HG03135 (cell line): ENCODE results near the gene NLRP12.
"Not testable (repeated sequence)": the region's sequence is repeated elsewhere in the genome, so short reads cannot be mapped to it uniquely, and the experiment has no call there.

Experiments used
- ATAC-seq: cut with Tn5 transposase; IDR thresholded peaks from one replicate; pipeline ENCODE4 v1.9.1; 2021; ENCODE audit warnings: mild to moderate bottlenecking, moderate library complexity; ENCODE audit not compliant: unreplicated experiment

The NLRP12 gene, protein sequence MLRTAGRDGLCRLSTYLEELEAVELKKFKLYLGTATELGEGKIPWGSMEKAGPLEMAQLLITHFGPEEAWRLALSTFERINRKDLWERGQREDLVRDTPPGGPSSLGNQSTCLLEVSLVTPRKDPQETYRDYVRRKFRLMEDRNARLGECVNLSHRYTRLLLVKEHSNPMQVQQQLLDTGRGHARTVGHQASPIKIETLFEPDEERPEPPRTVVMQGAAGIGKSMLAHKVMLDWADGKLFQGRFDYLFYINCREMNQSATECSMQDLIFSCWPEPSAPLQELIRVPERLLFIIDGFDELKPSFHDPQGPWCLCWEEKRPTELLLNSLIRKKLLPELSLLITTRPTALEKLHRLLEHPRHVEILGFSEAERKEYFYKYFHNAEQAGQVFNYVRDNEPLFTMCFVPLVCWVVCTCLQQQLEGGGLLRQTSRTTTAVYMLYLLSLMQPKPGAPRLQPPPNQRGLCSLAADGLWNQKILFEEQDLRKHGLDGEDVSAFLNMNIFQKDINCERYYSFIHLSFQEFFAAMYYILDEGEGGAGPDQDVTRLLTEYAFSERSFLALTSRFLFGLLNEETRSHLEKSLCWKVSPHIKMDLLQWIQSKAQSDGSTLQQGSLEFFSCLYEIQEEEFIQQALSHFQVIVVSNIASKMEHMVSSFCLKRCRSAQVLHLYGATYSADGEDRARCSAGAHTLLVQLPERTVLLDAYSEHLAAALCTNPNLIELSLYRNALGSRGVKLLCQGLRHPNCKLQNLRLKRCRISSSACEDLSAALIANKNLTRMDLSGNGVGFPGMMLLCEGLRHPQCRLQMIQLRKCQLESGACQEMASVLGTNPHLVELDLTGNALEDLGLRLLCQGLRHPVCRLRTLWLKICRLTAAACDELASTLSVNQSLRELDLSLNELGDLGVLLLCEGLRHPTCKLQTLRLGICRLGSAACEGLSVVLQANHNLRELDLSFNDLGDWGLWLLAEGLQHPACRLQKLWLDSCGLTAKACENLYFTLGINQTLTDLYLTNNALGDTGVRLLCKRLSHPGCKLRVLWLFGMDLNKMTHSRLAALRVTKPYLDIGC

DNA sequence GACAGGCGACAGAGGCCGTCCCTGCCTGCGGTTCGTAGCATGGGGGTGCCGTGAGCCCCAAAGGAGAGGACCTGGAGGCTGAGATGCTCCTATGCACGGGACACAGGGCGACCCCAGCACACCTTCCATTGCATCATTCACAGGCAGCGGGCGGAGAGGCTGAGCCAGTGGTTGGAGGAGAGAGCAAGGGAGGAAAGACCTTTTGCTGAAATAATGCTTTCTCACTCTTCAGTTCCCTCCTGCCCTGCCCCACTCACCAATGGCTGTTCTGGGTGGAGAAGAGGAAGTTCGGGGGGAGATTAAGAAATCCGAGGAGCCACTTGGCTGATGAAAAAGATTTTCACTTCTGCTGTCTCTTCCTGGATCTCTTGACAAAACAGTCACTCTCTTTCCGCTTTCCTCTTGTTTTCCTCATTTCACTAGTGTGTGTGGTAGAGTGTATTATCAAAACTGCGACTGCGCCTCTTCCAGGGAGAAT, at the start of gene NLRP12:
NLRP12 (minus strand) TSS at position 181 of the 478 bp plus-strand sequence; CDS start at position 41, 140 bp downstream.
- ATAC-seq, result no peak

- ATAC-seq, result no peak
Observed at GRCh38 chr19:53872762-53873161, 48.6 kb upstream of the NLRP12 start.

GRCh38 chr19:53871454-53871853, 47.3 kb upstream of the NLRP12 start:
- ATAC-seq, result no peak

DNA sequence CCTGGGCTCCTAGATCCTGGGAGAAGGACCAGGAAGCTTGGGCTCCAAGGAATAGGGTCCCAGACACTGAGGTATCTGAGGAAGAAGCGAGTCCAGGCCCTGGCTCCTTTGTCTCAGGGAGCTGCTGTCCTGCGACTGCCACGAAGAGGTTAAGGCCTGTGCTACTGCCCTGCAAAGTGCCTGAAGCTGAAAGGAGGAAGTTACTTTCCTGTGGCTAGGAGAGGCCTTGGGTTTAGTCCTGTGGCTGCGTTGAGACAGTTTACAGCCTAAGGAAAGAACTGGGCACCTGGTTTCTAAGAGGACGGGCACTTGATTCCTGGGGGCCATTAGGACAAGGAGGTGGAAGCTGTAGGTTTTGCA, 46.4 kb upstream of the NLRP12 start:
- ATAC-seq, result no peak

DNA sequence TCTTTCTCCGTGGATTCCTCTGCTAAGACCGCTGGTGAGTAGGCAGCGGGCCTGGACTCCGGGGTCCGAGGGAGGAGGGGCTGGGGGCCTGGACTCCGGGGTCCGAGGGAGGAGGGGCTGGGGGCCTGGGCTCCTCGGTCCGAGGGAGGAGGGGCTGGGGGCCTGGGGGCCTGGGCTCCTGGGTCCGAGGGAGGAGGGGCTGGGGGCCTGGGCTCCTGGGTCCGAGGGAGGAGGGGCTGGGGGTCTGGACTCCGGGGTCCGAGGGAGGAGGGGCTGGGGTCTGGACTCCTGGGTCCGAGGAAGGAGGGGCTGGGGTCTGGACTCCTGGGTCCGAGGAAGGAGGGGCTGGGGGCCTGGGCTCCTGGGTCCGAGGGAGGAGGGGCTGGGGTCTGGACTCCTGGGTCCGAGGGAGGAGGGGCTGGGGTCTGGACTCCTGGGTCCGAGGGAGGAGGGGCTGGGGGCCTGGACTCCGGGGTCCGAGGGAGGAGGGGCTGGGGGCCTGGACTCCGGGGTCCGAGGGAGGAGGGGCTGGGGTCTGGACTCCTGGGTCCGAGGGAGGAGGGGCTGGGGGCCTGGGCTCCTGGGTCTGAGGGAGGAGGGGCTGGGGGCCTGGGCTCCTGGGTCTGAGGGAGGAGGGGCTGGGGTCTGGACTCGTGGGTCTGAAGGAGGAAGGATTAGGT, 45.8 kb upstream of the NLRP12 start:
- not testable (repeated sequence) for ATAC-seq

GRCh38 chr19:53868892-53869804, 45.0 kb upstream of the NLRP12 start:
- peak; percentile 40 for ATAC-seq

DNA sequence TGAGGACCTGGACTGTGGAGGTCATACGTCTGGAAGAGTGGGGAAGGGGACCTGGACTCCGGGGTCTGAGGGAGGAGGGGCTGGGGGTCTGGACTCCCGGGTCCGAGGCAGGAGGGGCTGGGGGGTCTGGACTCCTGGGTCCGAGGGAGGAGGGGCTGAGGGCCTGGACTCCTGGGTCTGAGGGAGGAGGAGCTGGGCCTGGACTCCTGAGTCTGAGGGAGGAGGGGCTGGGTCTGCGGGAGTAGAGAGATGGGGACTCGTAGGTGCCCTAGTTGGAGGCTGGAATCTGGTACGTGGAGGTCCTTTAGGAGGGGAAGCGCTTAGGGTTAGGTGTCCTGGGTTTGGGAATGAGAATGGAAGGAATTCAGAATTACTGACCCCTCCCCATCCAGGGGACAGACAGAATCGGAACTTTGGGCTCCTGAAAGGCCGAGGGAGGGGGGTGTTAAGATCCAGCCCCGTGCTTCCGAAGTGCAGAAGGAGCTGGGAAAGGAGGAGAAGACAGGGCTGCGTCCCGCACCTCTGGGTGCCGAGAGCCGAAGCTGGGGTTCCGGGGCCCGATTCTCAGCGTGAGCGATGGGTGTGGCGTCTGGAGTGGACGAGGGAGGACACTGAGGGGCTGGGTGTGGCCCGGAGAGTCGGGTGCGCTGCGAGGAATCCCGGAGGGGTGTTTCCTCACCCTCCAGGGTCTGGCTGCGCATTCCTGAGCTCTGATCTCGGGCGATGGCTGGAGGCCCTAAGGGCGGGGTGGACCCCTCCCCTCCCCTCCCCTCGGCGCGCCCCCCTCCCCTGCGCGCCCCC, 44.2 kb upstream of the NLRP12 start:
- ATAC-seq, result peak; percentile 0

DNA sequence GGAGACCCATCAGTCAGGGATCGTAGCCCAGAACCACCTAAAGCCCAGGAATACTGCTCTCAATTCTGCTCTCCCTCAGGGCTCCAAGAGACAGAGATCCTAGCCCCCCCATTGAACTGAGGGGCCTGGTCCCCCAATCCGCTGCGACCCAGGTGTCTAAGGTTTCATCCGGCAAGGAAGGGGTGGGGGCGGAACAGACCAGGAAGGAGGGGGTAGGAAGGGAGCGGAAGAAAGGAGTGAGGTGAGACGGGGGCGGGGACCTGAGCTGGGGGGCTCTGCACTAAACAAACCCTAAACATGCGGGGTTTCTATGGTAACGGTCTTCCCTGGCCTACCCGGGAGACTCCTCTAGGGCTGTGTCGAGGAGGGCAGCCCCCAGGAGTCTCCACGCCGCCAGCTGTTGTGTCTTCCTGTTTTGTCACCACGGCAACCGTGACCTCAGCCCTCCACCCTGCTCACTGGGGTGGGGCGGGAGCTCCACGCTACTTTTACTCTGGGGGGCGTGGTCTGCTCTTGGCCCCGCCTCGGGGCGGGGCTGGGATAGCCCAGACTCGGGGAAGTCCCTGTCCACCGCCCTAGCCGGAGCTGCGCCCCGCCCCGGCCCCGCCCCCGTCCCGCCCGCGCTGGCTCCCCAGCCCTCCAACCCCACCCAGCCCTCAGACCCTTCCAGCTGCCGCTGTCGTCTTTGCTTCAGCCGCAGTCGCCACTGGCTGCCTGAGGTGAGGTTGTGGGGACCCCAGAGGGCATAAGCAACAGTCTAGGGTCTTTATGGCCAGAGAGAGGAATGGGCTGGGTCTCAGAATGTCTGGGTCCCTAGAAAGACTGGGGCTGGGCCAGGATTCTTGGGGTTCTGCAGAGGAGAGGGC, 43.3 kb upstream of the NLRP12 start, which contains the start of gene MYADM:
MYADM (plus strand) TSS at position 659 of the 866 bp plus-strand sequence. CDS start 5,647 bp downstream, outside the sequence.
- ATAC-seq, result peak; percentile 62

- ATAC-seq, result no peak
Observed at GRCh38 chr19:53866865-53867224, 42.7 kb upstream of the NLRP12 start.

GRCh38 chr19:53865918-53866864, 42.1 kb upstream of the NLRP12 start:
- ATAC-seq, result no peak

DNA sequence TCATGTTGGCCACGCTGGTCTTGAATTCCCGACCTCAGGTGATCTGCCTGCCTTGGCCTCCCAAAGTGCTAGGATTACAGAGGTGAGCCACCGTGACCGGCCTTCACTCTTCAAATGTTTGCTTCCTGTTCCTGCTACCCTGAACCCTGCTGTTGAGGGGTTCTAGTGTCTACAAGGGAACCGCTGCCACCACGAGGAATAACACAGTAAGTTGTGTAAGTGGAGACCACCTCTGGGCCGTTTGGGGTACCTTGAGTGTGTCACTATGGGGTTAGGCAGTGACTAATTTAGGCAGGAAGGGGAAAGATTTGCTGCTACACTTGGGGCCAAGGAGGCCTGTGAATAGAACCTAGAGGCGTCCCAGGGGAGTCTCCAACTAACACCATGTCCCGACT, 41.4 kb upstream of the NLRP12 start:
- ATAC-seq, result no peak

DNA sequence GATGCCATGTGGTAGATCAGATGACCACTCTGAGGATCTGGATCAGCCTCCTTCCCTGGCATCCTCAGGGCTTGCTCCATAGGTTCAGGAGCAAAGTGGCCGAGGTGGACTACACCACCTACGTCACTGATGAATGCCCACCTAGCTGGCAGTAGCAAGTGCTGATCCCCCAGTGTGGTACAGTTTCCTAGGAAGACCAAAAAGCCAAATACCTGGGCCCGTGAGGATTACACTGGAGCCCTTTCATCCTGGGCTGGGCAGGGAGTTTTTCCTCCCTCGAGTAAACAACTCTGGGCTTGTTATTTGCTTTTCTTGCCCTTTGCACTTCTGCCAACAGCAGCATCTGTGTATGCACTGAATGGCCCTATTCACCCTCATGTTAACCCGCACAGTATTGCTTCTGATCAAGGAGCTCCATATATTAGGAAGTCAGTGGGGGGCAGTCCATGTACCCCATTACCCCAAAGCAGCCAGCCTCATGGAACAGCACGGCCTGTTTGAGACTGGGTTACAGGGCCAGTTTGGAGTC, 40.3 kb upstream of the NLRP12 start:
- no peak for ATAC-seq

DNA sequence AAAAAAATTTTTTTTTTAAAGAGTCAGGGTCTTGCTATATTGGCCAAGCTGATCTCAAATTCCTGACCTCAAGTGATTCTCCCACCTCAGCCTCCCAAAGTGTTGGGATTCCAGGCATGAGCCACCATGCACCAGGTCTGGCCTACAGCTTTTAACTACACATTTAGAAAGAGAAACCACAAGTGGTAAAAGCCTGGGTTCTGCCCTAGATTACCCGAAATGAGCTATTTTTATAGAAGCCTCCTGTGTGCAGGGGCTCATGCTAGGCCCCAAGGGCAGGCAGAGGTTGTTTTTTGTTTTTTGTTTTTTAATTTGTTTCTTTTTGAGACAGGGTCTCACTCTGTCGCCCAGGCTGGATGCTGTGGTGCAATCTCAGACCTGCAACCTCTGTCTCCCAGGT, 29.6 kb upstream of the NLRP12 start:
- ATAC-seq, result no peak

- ATAC-seq, result no peak
Observed at GRCh38 chr19:53849237-53849676, 25.1 kb upstream of the NLRP12 start.

- no peak for ATAC-seq
Observed at GRCh38 chr19:53847555-53847954, 23.4 kb upstream of the NLRP12 start.

DNA sequence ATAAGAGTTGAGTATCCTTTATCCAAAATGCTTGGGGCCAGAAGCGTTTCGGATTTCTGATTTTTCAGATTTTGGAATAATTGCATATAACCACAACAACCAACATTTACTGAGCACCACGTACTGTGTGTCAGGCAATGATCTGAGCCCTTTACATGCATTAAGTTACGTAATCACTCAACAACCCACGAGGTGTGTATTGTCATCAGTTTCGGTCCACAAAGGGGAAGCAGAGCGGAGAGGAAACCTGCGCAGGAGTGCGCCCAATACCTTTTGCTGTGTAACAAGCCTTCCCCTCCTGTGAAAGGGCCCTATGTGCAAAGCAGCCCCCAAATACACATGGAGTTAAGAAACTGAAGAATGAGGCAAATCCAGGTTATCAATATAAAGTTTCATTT, 20.7 kb upstream of the NLRP12 start:
- no peak for ATAC-seq

DNA sequence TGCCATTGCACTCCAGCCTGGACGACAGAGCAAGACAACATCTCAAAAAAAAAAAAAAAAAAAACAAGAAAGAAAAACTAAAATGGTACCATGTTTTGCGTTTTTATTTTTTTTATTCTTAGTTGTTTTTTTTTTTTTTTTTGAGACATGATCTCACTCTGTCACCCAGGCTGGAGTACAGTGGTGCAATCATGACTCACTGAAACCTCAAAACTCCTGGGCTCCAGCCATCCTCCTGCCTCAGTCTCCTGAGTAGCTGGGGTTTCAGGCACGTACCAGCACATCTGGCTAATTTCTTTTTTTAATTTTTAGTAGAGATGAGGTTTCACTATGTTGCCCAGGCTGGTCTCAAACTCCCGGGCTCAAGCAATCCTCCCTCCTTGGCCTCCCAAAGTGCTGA, 16.8 kb upstream of the NLRP12 start:
- not testable (repeated sequence) for ATAC-seq
